ENCODE data around the gene RNF128.

The RNF128 gene

GRCh38 chrX:106692425-106693065 is 34.0 kb upstream of the RNF128 start (continued):
- TF ChIP-seq ZBTB44 (tag by site-specific recombination; IDR thresholded peaks at IDR 0.05) (no peak), ZNF23 (tag by site-specific recombination; IDR thresholded peaks at IDR 0.05; ENCODE audit: borderline replicate concordance) (no peak), ZNF335 (tag by site-specific recombination; conservative IDR thresholded peaks at IDR 0.05) (no peak), ZNF341 (tag by site-specific recombination; IDR thresholded peaks at IDR 0.05; ENCODE audit: low read depth) (no peak), REPIN1 (tag by site-specific recombination; IDR thresholded peaks at IDR 0.05; ENCODE audit: low read depth) (no peak), OSR2 (tag by site-specific recombination; IDR thresholded peaks at IDR 0.05) (no peak), ZNF416 (tag by site-specific recombination; IDR thresholded peaks at IDR 0.05) (no peak), ZNF639 (tag by site-specific recombination; IDR thresholded peaks at IDR 0.05) (no peak)

- H3K4me3 ChIP-seq (ENCODE audit: low read depth, low read length), result no peak overlapping the region
- no peaks in the 10 kb centered on the region for H3K4me1 ChIP-seq (ENCODE audit: control insufficient read depth, insufficient read depth, low read length)
- no peaks in the 10 kb centered on the region for H3K36me3 ChIP-seq (ENCODE audit: control insufficient read depth in 2 of 2, insufficient read depth in 1 of 2, low read length in 2 of 2)
- ChIA-PET CTCF (interaction anchor here (1.1 kb wide), 1 partner anchor 25 kb away, joined by 4 read pairs; no protein-coding TSS in a partner anchor), POLR2A (no interaction called here)
- H3K9me3 ChIP-seq (ENCODE audit: control insufficient read depth, insufficient read depth, low read depth, low read length), result no peaks in the 10 kb centered on the region
- H3K27ac ChIP-seq (ENCODE audit: extremely low read depth, low read depth, low read length), result no peak overlapping the region
- TF ChIP-seq ZNF174 (tag by site-specific recombination; IDR thresholded peaks at IDR 0.05), result no peak
- TF ChIP-seq ZNF214 (tag by site-specific recombination; IDR thresholded peaks at IDR 0.05; ENCODE audit: borderline replicate concordance), result no peak
- TF ChIP-seq ZNF76 (tag by site-specific recombination; IDR thresholded peaks at IDR 0.05; ENCODE audit: borderline replicate concordance, low read depth), result no peak
- no peak for TF ChIP-seq ZFP41 (tag by site-specific recombination; IDR thresholded peaks at IDR 0.05; ENCODE audit: borderline replicate concordance)
- no peak for TF ChIP-seq ZNF19 (tag by site-specific recombination; IDR thresholded peaks at IDR 0.05; ENCODE audit: low read depth)
Observed at GRCh38 chrX:106696502-106696901, 30.0 kb upstream of the RNF128 start.

DNA sequence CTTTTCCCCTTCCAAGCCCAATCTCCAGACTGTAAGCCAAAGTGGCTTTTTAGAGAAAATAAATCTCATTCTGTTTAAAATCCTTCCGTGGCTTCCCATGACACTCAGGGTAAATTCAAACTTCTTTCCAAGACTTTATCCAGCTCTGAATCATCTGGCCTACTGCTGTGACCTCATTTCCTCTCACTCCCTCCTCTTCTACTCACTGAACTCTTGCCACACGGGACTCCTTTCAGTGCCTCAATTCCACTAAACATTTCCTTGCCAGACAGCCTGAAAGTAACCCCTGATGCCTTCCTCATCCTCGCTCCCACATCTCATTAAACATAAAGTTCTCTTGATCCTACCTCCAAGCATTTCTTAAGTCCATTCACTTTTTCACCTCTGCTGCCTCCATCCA is 27.8 kb upstream of the RNF128 start:
- no peak overlapping the region for H3K27ac ChIP-seq (ENCODE audit: extremely low read depth, low read depth, low read length)
- no peaks in the 10 kb centered on the region for H3K9me3 ChIP-seq (ENCODE audit: control insufficient read depth, insufficient read depth, low read depth, low read length)
- CTCF ChIA-PET, result interaction anchor here (0.6 kb wide), 1 partner anchor 79 kb away, joined by 3 read pairs; no protein-coding TSS in a partner anchor
- POLR2A ChIA-PET, result no interaction called here
- H3K4me3 ChIP-seq (ENCODE audit: low read depth, low read length), result no peak overlapping the region
- no peaks in the 10 kb centered on the region for H3K36me3 ChIP-seq (ENCODE audit: control insufficient read depth in 2 of 2, insufficient read depth in 1 of 2, low read length in 2 of 2)
- no peaks in the 10 kb centered on the region for H3K4me1 ChIP-seq (ENCODE audit: control insufficient read depth, insufficient read depth, low read length)
- TF ChIP-seq SCRT1 (tag by site-specific recombination; IDR thresholded peaks at IDR 0.05; ENCODE audit: borderline replicate concordance) (no peak), ZNF423 (tag by site-specific recombination; IDR thresholded peaks at IDR 0.05) (no peak), ZNF521 (tag by site-specific recombination; IDR thresholded peaks at IDR 0.05) (no peak), ZNF747 (tag by site-specific recombination; IDR thresholded peaks at IDR 0.05) (no peak), ZNF174 (tag by site-specific recombination; IDR thresholded peaks at IDR 0.05) (no peak), ZNF354C (tag by site-specific recombination; IDR thresholded peaks at IDR 0.05; ENCODE audit: borderline replicate concordance, low read depth) (no peak), GLIS2 (tag by site-specific recombination; IDR thresholded peaks at IDR 0.05) (no peak), ZEB2 (tag by site-specific recombination; IDR thresholded peaks at IDR 0.05) (no peak), KLF8 (tag by site-specific recombination; IDR thresholded peaks at IDR 0.05) (no peak), ZNF114 (tag by site-specific recombination; IDR thresholded peaks at IDR 0.05) (no peak), RBAK (tag by site-specific recombination; IDR thresholded peaks at IDR 0.05) (no peak), ZNF132 (tag by site-specific recombination; IDR thresholded peaks at IDR 0.05; ENCODE audit: borderline replicate concordance) (no peak)
- TF ChIP-seq, protein P1, sequence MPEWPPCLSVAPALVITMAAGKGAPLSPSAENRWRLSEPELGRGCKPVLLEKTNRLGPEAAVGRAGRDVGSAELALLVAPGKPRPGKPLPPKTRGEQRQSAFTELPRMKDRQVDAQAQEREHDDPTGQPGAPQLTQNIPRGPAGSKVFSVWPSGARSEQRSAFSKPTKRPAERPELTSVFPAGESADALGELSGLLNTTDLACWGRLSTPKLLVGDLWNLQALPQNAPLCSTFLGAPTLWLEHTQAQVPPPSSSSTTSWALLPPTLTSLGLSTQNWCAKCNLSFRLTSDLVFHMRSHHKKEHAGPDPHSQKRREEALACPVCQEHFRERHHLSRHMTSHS (tag by site-specific recombination; IDR thresholded peaks at IDR 0.05), result no peak
- TF ChIP-seq, protein P2, sequence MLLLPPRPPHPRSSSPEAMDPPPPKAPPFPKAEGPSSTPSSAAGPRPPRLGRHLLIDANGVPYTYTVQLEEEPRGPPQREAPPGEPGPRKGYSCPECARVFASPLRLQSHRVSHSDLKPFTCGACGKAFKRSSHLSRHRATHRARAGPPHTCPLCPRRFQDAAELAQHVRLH (tag by site-specific recombination; IDR thresholded peaks at IDR 0.05), result no peak
- TF ChIP-seq, protein P3, sequence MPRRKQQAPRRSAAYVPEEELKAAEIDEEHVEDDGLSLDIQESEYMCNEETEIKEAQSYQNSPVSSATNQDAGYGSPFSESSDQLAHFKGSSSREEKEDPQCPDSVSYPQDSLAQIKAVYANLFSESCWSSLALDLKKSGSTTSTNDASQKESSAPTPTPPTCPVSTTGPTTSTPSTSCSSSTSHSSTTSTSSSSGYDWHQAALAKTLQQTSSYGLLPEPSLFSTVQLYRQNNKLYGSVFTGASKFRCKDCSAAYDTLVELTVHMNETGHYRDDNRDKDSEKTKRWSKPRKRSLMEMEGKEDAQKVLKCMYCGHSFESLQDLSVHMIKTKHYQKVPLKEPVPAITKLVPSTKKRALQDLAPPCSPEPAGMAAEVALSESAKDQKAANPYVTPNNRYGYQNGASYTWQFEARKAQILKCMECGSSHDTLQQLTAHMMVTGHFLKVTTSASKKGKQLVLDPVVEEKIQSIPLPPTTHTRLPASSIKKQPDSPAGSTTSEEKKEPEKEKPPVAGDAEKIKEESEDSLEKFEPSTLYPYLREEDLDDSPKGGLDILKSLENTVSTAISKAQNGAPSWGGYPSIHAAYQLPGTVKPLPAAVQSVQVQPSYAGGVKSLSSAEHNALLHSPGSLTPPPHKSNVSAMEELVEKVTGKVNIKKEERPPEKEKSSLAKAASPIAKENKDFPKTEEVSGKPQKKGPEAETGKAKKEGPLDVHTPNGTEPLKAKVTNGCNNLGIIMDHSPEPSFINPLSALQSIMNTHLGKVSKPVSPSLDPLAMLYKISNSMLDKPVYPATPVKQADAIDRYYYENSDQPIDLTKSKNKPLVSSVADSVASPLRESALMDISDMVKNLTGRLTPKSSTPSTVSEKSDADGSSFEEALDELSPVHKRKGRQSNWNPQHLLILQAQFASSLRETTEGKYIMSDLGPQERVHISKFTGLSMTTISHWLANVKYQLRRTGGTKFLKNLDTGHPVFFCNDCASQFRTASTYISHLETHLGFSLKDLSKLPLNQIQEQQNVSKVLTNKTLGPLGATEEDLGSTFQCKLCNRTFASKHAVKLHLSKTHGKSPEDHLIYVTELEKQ (tag by site-specific recombination; IDR thresholded peaks at IDR 0.05; ENCODE audit: borderline replicate concordance), result no peak

All from HEK293 (cell line).